ENCODE measurements around the gene NLRX1.

Gene NLRX1

DNA sequence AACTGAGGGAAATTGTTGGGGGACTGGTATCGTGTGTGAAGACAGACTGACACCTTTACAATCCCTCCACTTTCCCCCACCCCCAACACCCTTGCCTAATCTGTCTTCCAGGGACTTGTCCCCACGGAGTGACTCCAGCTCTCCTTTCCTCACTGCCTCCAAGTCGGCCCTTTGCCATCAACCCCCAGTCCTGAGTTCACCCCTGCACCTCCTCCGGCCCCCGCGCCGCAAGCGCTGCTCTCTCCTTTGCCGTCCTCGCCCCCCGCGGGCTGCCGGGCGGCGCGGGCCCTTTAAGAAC, 19.9 kb upstream of the NLRX1 start:
- H3K27me3 ChIP-seq (ENCODE audit: low read length) = no peaks in the 10 kb centered on the region
- no peaks in the 10 kb centered on the region for H3K79me2 ChIP-seq (ENCODE audit: insufficient read depth, low read length)
- no peaks in the 10 kb centered on the region for H4K20me1 ChIP-seq (ENCODE audit: low read depth, low read length)
- peak overlapping the region; percentile 56 for H3K4me3 ChIP-seq (ENCODE audit: insufficient read depth, low read length, poor library complexity, severe bottlenecking)
- peak overlapping the region; percentile 70 for H3K4me2 ChIP-seq (ENCODE audit: low read depth, low read length, poor library complexity, severe bottlenecking)
- no peaks in the 10 kb centered on the region for H3K36me3 ChIP-seq (ENCODE audit: low read length)
- no peaks in the 10 kb centered on the region for H3K9me2 ChIP-seq (replicated peaks; ENCODE audit: insufficient read depth, low read length)
- no peaks in the 10 kb centered on the region for H3K9me3 ChIP-seq (ENCODE audit: insufficient read depth, low read length)
- no peak for TF ChIP-seq EZH2phosphoT487 (conservative IDR thresholded peaks at IDR 0.05; ENCODE audit: low read length)
- TF ChIP-seq, protein P1, sequence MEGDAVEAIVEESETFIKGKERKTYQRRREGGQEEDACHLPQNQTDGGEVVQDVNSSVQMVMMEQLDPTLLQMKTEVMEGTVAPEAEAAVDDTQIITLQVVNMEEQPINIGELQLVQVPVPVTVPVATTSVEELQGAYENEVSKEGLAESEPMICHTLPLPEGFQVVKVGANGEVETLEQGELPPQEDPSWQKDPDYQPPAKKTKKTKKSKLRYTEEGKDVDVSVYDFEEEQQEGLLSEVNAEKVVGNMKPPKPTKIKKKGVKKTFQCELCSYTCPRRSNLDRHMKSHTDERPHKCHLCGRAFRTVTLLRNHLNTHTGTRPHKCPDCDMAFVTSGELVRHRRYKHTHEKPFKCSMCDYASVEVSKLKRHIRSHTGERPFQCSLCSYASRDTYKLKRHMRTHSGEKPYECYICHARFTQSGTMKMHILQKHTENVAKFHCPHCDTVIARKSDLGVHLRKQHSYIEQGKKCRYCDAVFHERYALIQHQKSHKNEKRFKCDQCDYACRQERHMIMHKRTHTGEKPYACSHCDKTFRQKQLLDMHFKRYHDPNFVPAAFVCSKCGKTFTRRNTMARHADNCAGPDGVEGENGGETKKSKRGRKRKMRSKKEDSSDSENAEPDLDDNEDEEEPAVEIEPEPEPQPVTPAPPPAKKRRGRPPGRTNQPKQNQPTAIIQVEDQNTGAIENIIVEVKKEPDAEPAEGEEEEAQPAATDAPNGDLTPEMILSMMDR (IDR thresholded peaks at IDR 0.05; ENCODE audit: insufficient read depth, low read length, poor library complexity, severe bottlenecking) = no peak
- H3K27ac ChIP-seq (ENCODE audit: low read depth, low read length) = no peak overlapping the region
- H2AFZ ChIP-seq (ENCODE audit: low read depth, low read length, severe bottlenecking) = peak overlapping the region; percentile 96
- no peaks in the 10 kb centered on the region for H3F3A ChIP-seq (ENCODE audit: insufficient read depth)
- peak overlapping the region; percentile 46 for H3K9ac ChIP-seq (ENCODE audit: low read length)

GRCh38 chr11:119149018-119149785, 19.3 kb upstream of the NLRX1 start, which contains the start of gene ABCG4:
Gene ABCG4, plus strand, starts transcription at chr11:119149052. Its CDS starts 914 bp downstream, at chr11:119149966.
- H3K4me2 ChIP-seq (ENCODE audit: low read depth, low read length, poor library complexity, severe bottlenecking) = peak within 1 kb of the TSS; percentile 70
- peak within 1 kb of the TSS; percentile 46 for H3K9ac ChIP-seq (ENCODE audit: low read length)
- no peaks in the 10 kb centered on the region for H3F3A ChIP-seq (ENCODE audit: insufficient read depth)
- no peaks in the 10 kb centered on the region for H4K20me1 ChIP-seq (ENCODE audit: low read depth, low read length)
- no peaks in the 10 kb centered on the region for H3K9me3 ChIP-seq (ENCODE audit: insufficient read depth, low read length)
- no peak for TF ChIP-seq EZH2phosphoT487 (conservative IDR thresholded peaks at IDR 0.05; ENCODE audit: low read length)
- TF ChIP-seq, protein P1 (IDR thresholded peaks at IDR 0.05; ENCODE audit: insufficient read depth, low read length, poor library complexity, severe bottlenecking) = no peak
- H3K79me2 ChIP-seq (ENCODE audit: insufficient read depth, low read length) = no peaks in the 10 kb centered on the region
- H2AFZ ChIP-seq (ENCODE audit: low read depth, low read length, severe bottlenecking) = peak within 1 kb of the TSS; percentile 96
- H3K27ac ChIP-seq (ENCODE audit: low read depth, low read length) = no peak within 1 kb of the TSS
- H3K4me3 ChIP-seq (ENCODE audit: insufficient read depth, low read length, poor library complexity, severe bottlenecking) = peak within 1 kb of the TSS; percentile 56
- H3K9me2 ChIP-seq (replicated peaks; ENCODE audit: insufficient read depth, low read length) = no peaks in the 10 kb centered on the region
- H3K27me3 ChIP-seq (ENCODE audit: low read length) = no peaks in the 10 kb centered on the region
- H3K36me3 ChIP-seq (ENCODE audit: low read length) = no peaks in the 10 kb centered on the region

- H2AFZ ChIP-seq (ENCODE audit: low read depth, low read length, severe bottlenecking) = no peak overlapping the region
- no peaks in the 10 kb centered on the region for H3K9me3 ChIP-seq (ENCODE audit: insufficient read depth, low read length)
- H3K79me2 ChIP-seq (ENCODE audit: insufficient read depth, low read length) = no peaks in the 10 kb centered on the region
- H3K4me3 ChIP-seq (ENCODE audit: insufficient read depth, low read length, poor library complexity, severe bottlenecking) = no peak overlapping the region
- H3K36me3 ChIP-seq (ENCODE audit: low read length) = no peaks in the 10 kb centered on the region
- H3K9ac ChIP-seq (ENCODE audit: low read length) = no peak overlapping the region; the same call in 1 of the 2 replicates
- H3K9me2 ChIP-seq (replicated peaks; ENCODE audit: insufficient read depth, low read length) = no peaks in the 10 kb centered on the region
- no peaks in the 10 kb centered on the region for H4K20me1 ChIP-seq (ENCODE audit: low read depth, low read length)
- H3K27ac ChIP-seq (ENCODE audit: low read depth, low read length) = no peak overlapping the region
- H3F3A ChIP-seq (ENCODE audit: insufficient read depth) = no peaks in the 10 kb centered on the region
- H3K4me2 ChIP-seq (ENCODE audit: low read depth, low read length, poor library complexity, severe bottlenecking) = no peak overlapping the region
- TF ChIP-seq EZH2phosphoT487 (conservative IDR thresholded peaks at IDR 0.05; ENCODE audit: low read length) = no peak
- TF ChIP-seq, protein P1 (IDR thresholded peaks at IDR 0.05; ENCODE audit: insufficient read depth, low read length, poor library complexity, severe bottlenecking) = no peak
- H3K27me3 ChIP-seq (ENCODE audit: low read length) = no peaks in the 10 kb centered on the region
These were observed 18.7 kb upstream of the NLRX1 start for GRCh38 chr11:119149786-119150275.

Measured in SU-DHL-6 (cell line).